GM12892 (cell line): ENCODE results near the gene TAC3.

ENCODE experiments used
- POLR2A ChIP-seq: IDR thresholded peaks from 2 replicates; pipeline ENCODE4 v1.6.1; 2011; ENCODE audit warnings: low read depth, low read length, control low read depth
- POLR2AphosphoS5 ChIP-seq: IDR thresholded peaks from 2 replicates; pipeline ENCODE4 v1.6.1; 2011; ENCODE audit warnings: low read depth, low read length, control low read depth

DNA sequence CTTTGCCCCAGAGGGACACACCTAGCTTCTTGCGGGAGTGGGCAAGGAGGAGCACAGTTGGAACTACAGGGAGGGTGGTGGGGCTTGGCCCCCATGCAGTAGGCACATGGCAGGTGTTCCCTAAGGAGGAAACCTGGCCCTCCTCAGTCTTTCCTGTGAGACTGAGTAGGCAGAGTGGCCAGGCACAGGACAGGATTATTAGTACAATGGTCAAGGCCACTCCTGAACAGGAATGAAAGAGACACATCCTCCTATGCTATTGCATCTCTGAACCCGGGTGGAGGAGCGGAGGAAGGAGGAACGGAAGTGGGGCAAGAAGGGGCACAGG is 32.8 kb upstream of the TAC3 start:
- TF ChIP-seq POLR2A = no peak
- no peak for TF ChIP-seq POLR2AphosphoS5
